HCT116 (cell line): Measurements from ENCODE around the gene HPN. TPM values are rescaled to one million over a fixed set of nuclear protein-coding genes. Genes with fewer than 3 reads are reported as not detected.

ENCODE experiments used
- ATAC-seq: fragments of 200-7000 bp; cut with Tn5 transposase; 2 replicates; pipeline ENCODE4 v1.9.1; 2020; ENCODE audit warnings: mild to moderate bottlenecking, moderate library complexity
- BruUV-seq: library from RNA; stranded (reverse); fragments of 400-500 nt; replicated peaks from 2 replicates; lab custom pipeline; 2021; lab: Mats Ljungman, UMichigan
- CTCF ChIA-PET: fragments of 300-600 bp; sonication (Branson Sonifier 250); formaldehyde crosslinking; loops from one replicate; lab custom pipeline; 2021; ENCODE audit warnings: antibody characterized with exemption; lab: Charles Lee
- POLR2A ChIA-PET: fragments of 300-600, 350-600 bp; sonication (Branson Sonifier 250); formaldehyde crosslinking; loops from one replicate; lab custom pipeline; 2021; ENCODE audit warnings: antibody characterized with exemption; lab: Charles Lee
- RAD21 ChIA-PET, 2 experiments: fragments of 300-600 bp; sonication (Branson Sonifier 250); formaldehyde crosslinking; loops; one replicate each; lab custom pipeline; 2023; ENCODE audit warnings: low total read pairs in 2 of 2; ENCODE audit not compliant: uncharacterized antibody in 2 of 2, unreplicated experiment in 2 of 2, low non-redundant PET in 1 of 2; lab: Charles Lee
- DNase-seq: peaks from one replicate; pipeline ENCODE4 v3.0.0-alpha.2; 2010; ENCODE audit warnings: low read depth, low spot score
- H2AFZ ChIP-seq: fragments of 200-600 bp; shearing (Covaris generic), sonication (generic); 2 replicates; pipeline ENCODE4 v1.6.1; 2017; ENCODE audit warnings: low read depth, mixed run types, mixed read lengths, antibody characterized with exemption, low read length; ENCODE audit not compliant: poor library complexity, severe bottlenecking
- H3K27ac ChIP-seq: 2 replicates; pipeline ENCODE4 v1.5.1; 2012; ENCODE audit warnings: low read depth, low read length
- H3K27me3 ChIP-seq: fragments of 200-600 bp; sonication (generic); 2 replicates; pipeline ENCODE4 v1.6.1; 2016; ENCODE audit warnings: mixed run types, low read length, mixed read lengths; ENCODE audit not compliant: insufficient read depth
- H3K36me3 ChIP-seq, 2 experiments: fragments of 200-500 bp in 1 of 2; fragments of 200-600 bp in 1 of 2; sonication (Bioruptor generic) in 1 of 2; sonication (generic) in 1 of 2; 2 replicates each; pipeline versions ENCODE4 v1.5.1 to v1.6.1; 2014 to 2016; ENCODE audit warnings: low read length in 2 of 2, inconsistent platforms in 1 of 2, mixed read lengths in 1 of 2, mixed run types in 1 of 2; ENCODE audit not compliant: insufficient read depth in 2 of 2, control insufficient read depth in 1 of 2
- H3K4me1 ChIP-seq, 2 experiments: fragments of 200-600 bp in 1 of 2; sonication (generic) in 1 of 2; 2 replicates each; pipeline versions ENCODE4 v1.5.1 to v1.6.1; 2012 to 2017; ENCODE audit warnings: low read length in 2 of 2, inconsistent platforms in 1 of 2, mild to moderate bottlenecking in 1 of 2, mixed read lengths in 1 of 2, mixed run types in 1 of 2, moderate library complexity in 1 of 2; ENCODE audit not compliant: insufficient read depth in 2 of 2, control insufficient read depth in 1 of 2
- H3K4me2 ChIP-seq: fragments of 200-600 bp; sonication (generic); 2 replicates; pipeline ENCODE4 v1.6.1; 2017; ENCODE audit warnings: mixed run types, low read length, mixed read lengths
- H3K4me3 ChIP-seq, 2 experiments: fragments of 200-600 bp in 1 of 2; sonication (generic) in 1 of 2; replicated peaks in 1 of 2; 2 replicates each; pipeline ENCODE4 v1.5.1; 2011 to 2016; ENCODE audit warnings: low read length in 2 of 2, control low read depth in 1 of 2, low read depth in 1 of 2, mild to moderate bottlenecking in 1 of 2, mixed read lengths in 1 of 2, mixed run types in 1 of 2
- H3K79me2 ChIP-seq: fragments of 200-600 bp; sonication (generic); 2 replicates; pipeline ENCODE4 v1.6.1; 2017; ENCODE audit warnings: mild to moderate bottlenecking, mixed run types, low read length, moderate library complexity, mixed read lengths; ENCODE audit not compliant: insufficient read depth
- H3K9ac ChIP-seq: fragments of 200-600 bp; sonication (generic); 2 replicates; pipeline ENCODE4 v1.6.1; 2016; ENCODE audit warnings: low read length, mixed read lengths
- H3K9me2 ChIP-seq: fragments of 200-600 bp; sonication (generic), shearing (Covaris generic); 2 replicates; pipeline ENCODE4 v1.6.1; 2017; ENCODE audit warnings: mixed run types, mild to moderate bottlenecking, moderate library complexity; ENCODE audit not compliant: insufficient read depth
- H3K9me3 ChIP-seq, 2 experiments: fragments of 200-500 bp in 1 of 2; fragments of 200-600 bp in 1 of 2; sonication (Bioruptor generic) in 1 of 2; sonication (generic) in 1 of 2; 2 replicates each; pipeline ENCODE4 v1.6.1; 2014 to 2017; ENCODE audit warnings: low read length in 2 of 2, mixed read lengths in 2 of 2, inconsistent platforms in 1 of 2, low read depth in 1 of 2, mild to moderate bottlenecking in 1 of 2, mixed run types in 1 of 2, moderate library complexity in 1 of 2; ENCODE audit not compliant: control insufficient read depth in 1 of 2, insufficient read depth in 1 of 2
- H4K20me1 ChIP-seq: fragments of 200-600 bp; sonication (generic), shearing (Covaris generic); 2 replicates; pipeline ENCODE4 v1.6.1; 2017; ENCODE audit warnings: mixed run types, mild to moderate bottlenecking, moderate library complexity; ENCODE audit not compliant: insufficient read depth
- CBX3 ChIP-seq: IDR thresholded peaks from 2 replicates; pipeline ENCODE4 v1.6.1; 2012; ENCODE audit warnings: low read depth
- EGR1 ChIP-seq: IDR thresholded peaks from 2 replicates; pipeline ENCODE4 v1.6.1; 2012; ENCODE audit warnings: low read depth
- ELF1 ChIP-seq: IDR thresholded peaks from 2 replicates; pipeline ENCODE4 v1.6.1; 2012; ENCODE audit warnings: low read depth, borderline replicate concordance
- POLR2AphosphoS5 ChIP-seq: IDR thresholded peaks from 2 replicates; pipeline ENCODE4 v1.6.1; 2011; ENCODE audit warnings: mild to moderate bottlenecking, low read depth, low read length, moderate library complexity
- RAD21 ChIP-seq: IDR thresholded peaks from 2 replicates; pipeline ENCODE4 v1.6.1; 2012; ENCODE audit warnings: low read depth, mild to moderate bottlenecking
- SRF ChIP-seq: IDR thresholded peaks from 2 replicates; pipeline ENCODE4 v1.6.1; 2012; ENCODE audit warnings: low read depth
- TCF7L2 ChIP-seq: IDR thresholded peaks from 2 replicates; pipeline ENCODE4 v1.7.0; 2011; ENCODE audit warnings: borderline replicate concordance, inconsistent platforms; ENCODE audit not compliant: insufficient read depth, insufficient read length; ENCODE audit errors: extremely low read depth
- ZFX ChIP-seq: fragments of 450-650 bp; IDR thresholded peaks from 2 replicates; pipeline ENCODE4 v1.6.1; 2017
- ZNF274 ChIP-seq: fragments of 200-500 bp; sonication (Bioruptor generic); IDR thresholded peaks from 2 replicates; pipeline ENCODE4 v1.6.1; 2014; ENCODE audit warnings: mild to moderate bottlenecking, low read depth, low read length, inconsistent platforms
- intact Hi-C: fragments of 100-400 bp; cut with micrococcal nuclease; formaldehyde crosslinking; loops from 2 replicates; pipeline ENCODE4 v1.10.0; 2022
- total RNA-seq: library from RNA; stranded (reverse); gene quantifications from one replicate; pipeline ENCODE4 v1.2.1, GENCODE V29; 2021; ENCODE audit not compliant: unreplicated experiment
- TF ChIP-seq, protein P1 (sequence below): IDR thresholded peaks from 2 replicates; pipeline ENCODE4 v1.6.1; 2012

HPN gene
- total RNA-seq, 1 experiment from 2014 or later, result 0.32 TPM

DNA sequence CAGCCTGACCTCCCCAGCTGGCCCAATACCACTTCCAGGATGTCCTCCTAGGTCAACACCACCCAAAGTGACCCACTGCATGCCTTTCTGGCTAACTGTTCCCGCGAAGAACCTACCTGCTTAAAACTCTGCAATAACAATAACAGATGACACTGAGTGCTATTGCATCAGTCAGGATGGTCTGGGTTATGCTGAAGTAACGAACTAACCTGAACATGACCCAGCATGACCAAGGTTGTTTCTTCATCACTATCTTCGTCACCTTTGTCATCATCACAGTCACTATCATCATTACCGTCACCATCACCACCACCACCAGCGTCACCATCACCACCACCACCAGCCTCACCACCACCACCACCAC, 63.5 kb downstream of the HPN start:
- H3K79me2 ChIP-seq, result no peaks in the 10 kb centered on the region
- CTCF ChIA-PET, result no interaction called here
- ATAC-seq, result no peak
- H3K4me3 ChIP-seq, result no peak overlapping the region
- H4K20me1 ChIP-seq, result no peaks in the 10 kb centered on the region
- DNase-seq, result no peak
- RAD21 ChIA-PET, result no interaction called here
- no peaks in the 10 kb centered on the region for H3K27me3 ChIP-seq
- no peak overlapping the region for H2AFZ ChIP-seq
- H3K9me2 ChIP-seq, result no peaks in the 10 kb centered on the region
- BruUV-seq, result no TSS peak
- TF ChIP-seq ZFX, result no peak
- no peak for TF ChIP-seq ELF1
- TF ChIP-seq, protein P1, sequence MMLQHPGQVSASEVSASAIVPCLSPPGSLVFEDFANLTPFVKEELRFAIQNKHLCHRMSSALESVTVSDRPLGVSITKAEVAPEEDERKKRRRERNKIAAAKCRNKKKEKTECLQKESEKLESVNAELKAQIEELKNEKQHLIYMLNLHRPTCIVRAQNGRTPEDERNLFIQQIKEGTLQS, result no peak
- TF ChIP-seq POLR2AphosphoS5, result no peak
- TF ChIP-seq EGR1, result no peak
- no peak for TF ChIP-seq RAD21
- no peak for TF ChIP-seq CBX3
- no peak for TF ChIP-seq ZNF274
- TF ChIP-seq SRF, result no peak
- TF ChIP-seq TCF7L2, result no peak
- H3K4me2 ChIP-seq, result no peak overlapping the region
- peaks cover 14 to 30% of the 10 kb centered on the region in 2 experiments for H3K4me1 ChIP-seq
- peaks cover 0 to 11% of the 10 kb centered on the region in 2 experiments; a peak in 1 of 4 replicates for H3K9me3 ChIP-seq
- H3K27ac ChIP-seq, result no peak overlapping the region
- no peaks in the 10 kb centered on the region for H3K36me3 ChIP-seq
- POLR2A ChIA-PET, result no interaction called here
- no peak overlapping the region for H3K9ac ChIP-seq
- intact Hi-C loops, result no loop called here
